ENCODE measurements around the gene HSPB6. TPM values are rescaled to one million over a fixed set of nuclear protein-coding genes. Genes with fewer than 3 reads are reported as not detected.
A peak's percentile ranks its signal among the peaks of the same experiment; 100 is the strongest.
"Not testable (repeated sequence)": the region's sequence is repeated elsewhere in the genome, so short reads cannot be mapped to it uniquely, and the experiment has no call there.

HSPB6 gene
- total RNA-seq, 2 donors from 2014 or later = 35.0 to 117 TPM

DNA sequence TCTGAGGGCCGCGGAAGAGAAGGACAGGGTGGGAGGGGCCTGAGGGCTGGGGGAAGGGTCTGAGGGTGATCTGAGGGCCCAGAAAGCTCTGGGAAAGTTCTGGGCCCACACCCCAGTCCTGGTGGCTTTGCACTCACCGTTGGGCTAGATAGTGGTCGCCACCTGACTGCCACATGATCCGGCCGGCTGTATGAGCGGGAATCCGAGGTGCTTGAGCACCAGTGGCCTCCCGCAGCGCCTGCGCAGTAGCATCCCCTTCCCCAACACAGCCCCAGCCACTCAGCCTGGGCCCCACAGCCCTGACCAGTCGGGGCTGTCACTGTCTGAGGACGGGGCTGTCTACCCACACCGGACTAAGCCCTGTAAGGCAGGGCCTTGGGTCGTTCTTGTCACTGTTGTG, 40.8 kb upstream of the HSPB6 start:
- ATAC-seq (peak; percentile 6), DNase-seq (peak in 1 of 4 donors; percentile 44)
- WGBS, 2 donors = 19 to 30% methylated on average over 8 to 15 of the region's 15 CpGs
- no peak overlapping the region for H3K27ac ChIP-seq
- H3K4me3 ChIP-seq = no peak overlapping the region
- TF ChIP-seq POLR2A (IDR thresholded peaks at IDR 0.05) = no peak
- TF ChIP-seq, protein P1, sequence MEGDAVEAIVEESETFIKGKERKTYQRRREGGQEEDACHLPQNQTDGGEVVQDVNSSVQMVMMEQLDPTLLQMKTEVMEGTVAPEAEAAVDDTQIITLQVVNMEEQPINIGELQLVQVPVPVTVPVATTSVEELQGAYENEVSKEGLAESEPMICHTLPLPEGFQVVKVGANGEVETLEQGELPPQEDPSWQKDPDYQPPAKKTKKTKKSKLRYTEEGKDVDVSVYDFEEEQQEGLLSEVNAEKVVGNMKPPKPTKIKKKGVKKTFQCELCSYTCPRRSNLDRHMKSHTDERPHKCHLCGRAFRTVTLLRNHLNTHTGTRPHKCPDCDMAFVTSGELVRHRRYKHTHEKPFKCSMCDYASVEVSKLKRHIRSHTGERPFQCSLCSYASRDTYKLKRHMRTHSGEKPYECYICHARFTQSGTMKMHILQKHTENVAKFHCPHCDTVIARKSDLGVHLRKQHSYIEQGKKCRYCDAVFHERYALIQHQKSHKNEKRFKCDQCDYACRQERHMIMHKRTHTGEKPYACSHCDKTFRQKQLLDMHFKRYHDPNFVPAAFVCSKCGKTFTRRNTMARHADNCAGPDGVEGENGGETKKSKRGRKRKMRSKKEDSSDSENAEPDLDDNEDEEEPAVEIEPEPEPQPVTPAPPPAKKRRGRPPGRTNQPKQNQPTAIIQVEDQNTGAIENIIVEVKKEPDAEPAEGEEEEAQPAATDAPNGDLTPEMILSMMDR (IDR thresholded peaks at IDR 0.05) = no peak
- H3K27me3 ChIP-seq = no peaks in the 10 kb centered on the region
- no peaks in the 10 kb centered on the region for H3K4me1 ChIP-seq
- no peaks in the 10 kb centered on the region for H3K9me3 ChIP-seq
- H3K36me3 ChIP-seq (replicated peaks in 1 of 2; ENCODE audit: insufficient read depth in 1 of 2, low read depth in 2 of 2) = no peaks in the 10 kb centered on the region
- intact Hi-C loops (cut with DNase I) = no loop called here

DNA sequence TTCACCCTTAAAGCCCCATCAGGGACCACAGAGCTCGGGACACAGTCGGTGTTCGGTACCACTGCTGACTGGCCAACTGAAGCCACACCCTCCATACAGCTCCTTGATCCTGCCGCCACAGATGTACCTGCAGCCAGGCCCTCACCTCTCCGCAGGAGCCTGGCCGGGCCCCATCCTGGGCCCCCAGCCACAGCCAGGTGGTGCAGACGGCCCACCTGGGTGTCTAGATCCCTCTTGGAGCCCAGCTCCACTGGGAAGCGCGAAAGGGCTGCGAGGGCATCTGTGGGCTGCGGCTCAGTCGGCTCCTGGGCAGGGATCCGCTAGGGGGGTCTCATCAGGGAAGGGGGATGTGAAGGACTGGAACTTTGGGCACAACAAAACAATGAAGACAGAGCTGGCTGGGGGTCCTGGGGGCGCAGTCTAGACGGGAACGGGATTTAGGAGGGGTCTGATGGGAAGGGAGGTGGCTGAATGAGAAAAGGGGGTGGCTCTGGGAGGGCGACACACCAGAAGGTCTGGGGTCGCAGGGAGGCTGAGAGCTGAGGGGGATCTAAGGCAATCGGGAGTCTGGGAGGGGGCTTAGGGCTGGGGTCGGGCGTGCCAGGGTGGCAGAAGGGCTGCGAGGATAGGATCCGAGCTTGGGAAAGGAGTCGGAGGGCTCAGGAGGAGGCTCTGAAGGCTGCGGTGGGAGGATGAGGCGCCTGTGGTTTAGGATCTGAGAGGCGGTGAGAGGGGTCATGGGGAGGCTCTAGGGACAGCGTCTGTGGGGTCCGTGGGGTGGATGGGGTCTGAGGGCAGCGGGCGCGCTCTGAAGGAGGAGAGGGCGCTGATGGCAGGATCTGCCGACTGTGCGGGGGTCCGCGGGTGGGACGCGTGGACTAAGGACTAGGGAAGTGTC, 40.1 kb upstream of the HSPB6 start:
- DNase-seq (no peak), ATAC-seq (no peak)
- 30 to 43% methylated on average over 33 to 39 of the region's 39 CpGs for WGBS, 2 donors
- TF ChIP-seq, protein P1 (IDR thresholded peaks at IDR 0.05) = no peak
- TF ChIP-seq POLR2A (IDR thresholded peaks at IDR 0.05) = no peak
- no peaks in the 10 kb centered on the region for H3K9me3 ChIP-seq
- H3K36me3 ChIP-seq (replicated peaks in 1 of 2; ENCODE audit: insufficient read depth in 1 of 2, low read depth in 2 of 2) = no peaks in the 10 kb centered on the region
- no peak overlapping the region for H3K4me3 ChIP-seq
- intact Hi-C loops (cut with DNase I) = no loop called here
- H3K4me1 ChIP-seq = peaks cover 7% of the 10 kb centered on the region
- no peak overlapping the region for H3K27ac ChIP-seq
- H3K27me3 ChIP-seq = no peaks in the 10 kb centered on the region

DNA sequence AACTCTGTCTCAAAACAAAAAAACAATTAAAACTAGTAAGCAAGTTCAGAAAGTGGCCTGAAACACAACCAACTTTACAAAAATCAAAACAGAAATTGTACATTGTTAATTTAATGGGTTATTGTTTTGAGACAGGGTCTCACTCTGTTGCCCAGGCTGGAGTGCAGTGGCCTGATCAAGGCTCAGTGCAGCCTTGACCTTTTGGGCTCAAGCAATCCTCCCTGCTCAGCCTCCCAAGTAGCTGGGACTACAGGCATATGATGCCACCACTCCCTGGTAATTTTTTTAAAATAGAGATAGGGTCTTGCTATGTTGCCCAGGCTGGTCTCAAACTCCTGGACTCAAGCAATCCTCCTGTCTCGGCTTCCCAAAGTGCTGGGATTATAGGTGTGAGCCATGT, 38.7 kb upstream of the HSPB6 start:
- DNase-seq; H3K27me3 ChIP-seq; H3K9me3 ChIP-seq; intact Hi-C loops (cut with DNase I); H3K27ac ChIP-seq; ATAC-seq; H3K4me3 ChIP-seq; H3K36me3 ChIP-seq (replicated peaks in 1 of 2; ENCODE audit: insufficient read depth in 1 of 2, low read depth in 2 of 2): not testable (repeated sequence)
- 70 to 100% methylated on average over 1 of the region's 1 CpG for WGBS, 2 donors
- peaks cover 20% of the 10 kb centered on the region for H3K4me1 ChIP-seq

DNA sequence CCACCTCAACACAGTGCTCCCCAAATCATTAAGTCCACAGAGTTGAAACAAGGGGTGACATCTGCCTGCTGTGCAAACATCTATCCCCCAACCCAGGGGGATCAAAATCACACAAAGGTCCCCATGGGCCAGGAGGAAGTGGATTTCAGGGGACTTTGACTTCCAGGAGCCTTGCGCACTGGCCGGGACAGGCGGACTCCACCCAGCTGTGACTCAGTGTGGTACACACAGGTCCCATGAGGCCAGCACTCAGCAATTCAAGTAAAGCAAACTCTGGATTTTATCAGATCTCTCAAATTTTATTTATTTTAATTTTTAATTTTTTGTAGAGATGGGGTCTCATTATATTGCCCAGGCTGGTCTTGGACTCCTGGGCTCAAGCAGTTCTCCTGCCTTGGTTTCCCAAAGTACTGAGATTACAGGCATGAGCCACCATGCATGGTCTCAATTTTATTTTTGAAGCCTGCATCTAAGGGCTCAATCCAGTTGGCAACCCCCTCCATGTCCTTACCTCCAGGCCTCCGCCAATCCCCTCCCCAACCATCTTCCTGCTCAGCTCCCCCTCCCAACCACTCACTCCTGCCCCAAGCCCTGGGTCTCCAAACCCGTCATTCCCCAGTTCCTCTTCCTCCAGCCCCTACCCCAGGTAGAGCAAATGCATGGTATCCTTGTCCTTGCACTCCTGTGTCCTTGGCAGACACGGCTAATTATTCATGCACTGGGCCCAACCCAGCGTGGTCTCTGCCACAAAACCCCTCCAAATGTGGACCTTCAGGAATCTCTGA, 36.7 kb upstream of the HSPB6 start:
- no peaks in the 10 kb centered on the region for H3K9me3 ChIP-seq
- H3K36me3 ChIP-seq (replicated peaks in 1 of 2; ENCODE audit: insufficient read depth in 1 of 2, low read depth in 2 of 2) = no peaks in the 10 kb centered on the region
- intact Hi-C loops (cut with DNase I) = no loop called here
- no peak for TF ChIP-seq POLR2A (IDR thresholded peaks at IDR 0.05)
- TF ChIP-seq, protein P1 (IDR thresholded peaks at IDR 0.05) = no peak
- no peak overlapping the region for H3K4me3 ChIP-seq
- no peak overlapping the region for H3K27ac ChIP-seq
- DNase-seq (no peak), ATAC-seq (no peak)
- H3K27me3 ChIP-seq = no peaks in the 10 kb centered on the region
- 82 to 86% methylated on average over 7 of the region's 7 CpGs for WGBS, 2 donors
- H3K4me1 ChIP-seq = peaks cover 20% of the 10 kb centered on the region

DNA sequence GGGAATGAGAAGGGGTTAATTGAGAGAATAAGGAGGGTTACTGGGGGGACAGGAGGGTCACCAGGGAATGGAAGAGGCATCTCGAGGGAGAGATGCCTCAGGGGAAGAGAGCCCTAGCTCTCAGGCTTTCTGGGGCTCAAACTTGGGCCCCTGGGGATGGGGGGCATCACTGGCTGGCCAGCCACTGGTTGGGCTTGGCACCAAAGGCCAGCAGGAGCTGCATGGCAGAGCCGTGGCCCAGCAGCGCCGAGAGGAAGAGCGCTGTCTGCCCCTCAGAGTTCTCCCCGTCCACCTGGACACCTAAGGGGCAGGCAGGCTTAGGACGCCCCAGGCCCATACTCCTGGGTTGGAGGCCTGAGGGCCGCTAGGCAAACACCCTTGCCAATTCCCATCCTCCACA, 36.1 kb upstream of the HSPB6 start:
- intact Hi-C loops (cut with DNase I) = no loop called here
- no peak for TF ChIP-seq POLR2A (IDR thresholded peaks at IDR 0.05)
- TF ChIP-seq, protein P1 (IDR thresholded peaks at IDR 0.05) = no peak
- 77 to 91% methylated on average over 4 to 8 of the region's 8 CpGs for WGBS, 2 donors
- ATAC-seq = no peak
- no peak for DNase-seq
- Histone ChIP-seq H3K36me3 (replicated peaks in 1 of 2; ENCODE audit: insufficient read depth in 1 of 2, low read depth in 2 of 2) (no peaks in the 10 kb centered on the region), H3K27me3 (no peaks in the 10 kb centered on the region), H3K4me3 (no peak overlapping the region), H3K27ac (no peak overlapping the region), H3K4me1 (peaks cover 20% of the 10 kb centered on the region), H3K9me3 (no peaks in the 10 kb centered on the region)
